HG03521 (cell line): Measurements from ENCODE around the gene EDDM3A.
"Not testable (repeated sequence)": the region's sequence is repeated elsewhere in the genome, so short reads cannot be mapped to it uniquely, and the experiment has no call there.

Experiments used
- ATAC-seq: cut with Tn5 transposase; IDR thresholded peaks from one replicate; pipeline ENCODE4 v1.9.1; 2021; ENCODE audit warnings: mild to moderate bottlenecking, moderate library complexity; ENCODE audit not compliant: unreplicated experiment

Gene EDDM3A

DNA sequence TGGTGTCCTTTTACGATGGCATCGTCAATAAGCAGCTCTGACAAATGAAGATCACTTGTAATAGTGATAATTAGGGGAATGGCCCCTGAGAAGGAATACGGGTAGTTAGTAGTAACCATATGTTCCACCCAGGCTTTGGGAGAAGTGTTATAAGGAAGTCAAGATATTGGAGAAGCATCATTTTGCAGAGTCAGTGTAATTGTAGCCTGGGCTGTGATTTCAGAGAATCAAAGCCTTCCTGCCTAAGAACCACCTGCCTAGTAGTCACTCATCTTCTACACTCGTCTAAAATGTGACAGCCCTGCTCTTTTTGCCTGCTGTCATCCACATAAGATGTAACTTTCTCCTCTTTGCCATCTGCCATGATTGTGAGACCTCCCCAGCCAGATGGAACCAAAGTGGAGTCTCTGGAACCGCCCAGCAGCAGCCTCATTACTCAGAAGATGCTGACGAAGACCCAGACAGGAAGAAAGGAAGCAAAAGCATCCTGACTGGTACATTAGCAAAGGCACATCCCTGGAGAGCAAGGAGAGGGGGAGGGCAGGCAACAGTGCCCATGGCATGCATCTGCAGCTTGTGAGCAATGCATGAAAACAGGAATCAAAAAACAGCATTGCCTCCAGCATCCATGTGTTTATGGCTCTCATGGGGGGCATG, 12.6 kb upstream of the EDDM3A start:
- ATAC-seq: no peak

DNA sequence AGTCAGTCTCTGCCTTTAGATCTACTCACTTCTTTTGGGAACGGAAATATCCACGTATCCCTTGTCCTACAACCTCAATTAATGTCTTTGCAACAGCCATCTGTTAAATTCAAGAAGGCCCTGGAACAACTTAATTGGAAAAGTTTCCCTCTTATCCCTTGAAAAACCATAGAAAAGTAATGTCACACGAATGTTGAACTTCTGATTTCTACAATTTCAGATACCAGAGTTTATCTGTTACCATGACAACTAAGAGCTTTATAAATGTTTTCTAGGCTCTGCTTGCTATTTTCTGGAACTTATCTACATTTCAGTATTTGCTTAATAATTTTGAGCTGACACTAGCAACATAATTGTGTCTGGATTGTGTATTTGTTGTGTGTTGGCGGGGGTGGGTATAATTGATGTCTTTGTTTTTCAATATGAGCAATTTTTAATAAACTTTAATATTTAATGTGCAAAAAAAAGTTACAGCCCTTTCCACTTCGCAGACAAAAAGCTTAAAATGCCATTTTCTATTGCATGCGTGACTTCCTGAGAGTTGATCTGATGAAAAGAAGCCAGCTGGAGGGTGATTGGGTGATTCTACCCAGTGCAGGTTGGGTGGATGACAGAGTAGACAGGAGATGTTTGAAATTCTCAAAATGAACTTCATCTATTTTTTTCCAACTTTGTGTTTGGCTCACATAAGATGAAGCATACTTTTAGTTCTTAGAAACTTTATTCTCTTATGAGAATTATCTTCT, 11.8 kb upstream of the EDDM3A start:
- no peak for ATAC-seq

- ATAC-seq: no peak
These were observed 11.3 kb upstream of the EDDM3A start for GRCh38 chr14:20734430-20734806.

DNA sequence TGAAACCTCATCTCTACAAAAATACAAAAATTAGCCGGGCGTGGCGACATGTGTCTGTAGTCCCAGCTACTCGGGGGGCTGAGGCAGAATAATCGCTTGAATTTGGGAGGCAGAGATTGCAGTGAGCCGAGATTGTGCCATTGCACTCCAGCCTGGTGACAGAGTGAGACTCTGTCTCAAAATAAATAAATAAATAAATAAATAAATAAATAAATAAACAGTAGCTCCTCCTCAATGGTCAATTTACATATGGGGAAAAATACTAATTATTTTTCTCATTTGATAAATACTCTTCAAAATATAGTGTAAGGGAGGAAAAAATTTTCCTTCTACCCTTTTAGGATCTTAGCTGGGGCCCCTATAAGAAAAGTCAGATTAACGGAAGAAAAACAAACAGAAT, 7.4 kb upstream of the EDDM3A start:
- ATAC-seq: not testable (repeated sequence)

GRCh38 chr14:20742132-20742531, 3.6 kb upstream of the EDDM3A start:
- no peak for ATAC-seq

GRCh38 chr14:20743556-20743955, 2.1 kb upstream of the EDDM3A start:
- ATAC-seq: no peak

DNA sequence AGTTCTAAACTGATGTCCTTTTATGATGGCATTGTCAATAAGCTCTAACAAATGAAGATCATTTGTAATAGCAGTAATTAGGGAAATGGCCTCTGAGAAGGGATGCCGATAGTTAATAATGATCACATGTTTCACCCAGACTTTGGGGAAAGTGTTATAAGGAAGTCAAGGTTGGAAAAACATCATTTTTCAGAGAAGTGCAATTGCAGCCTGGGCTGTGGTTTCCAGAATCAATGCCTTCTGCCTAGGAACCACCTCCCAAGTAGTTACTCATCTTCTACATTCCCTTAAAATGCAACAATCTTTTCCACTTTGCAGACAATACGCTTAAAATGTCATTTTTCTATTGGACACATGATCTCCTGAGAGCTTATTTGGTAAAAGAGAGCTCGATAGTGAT, 879 bp downstream of the EDDM3A start:
- ATAC-seq: no peak

- ATAC-seq: no peak
These were observed 2.8 kb downstream of the EDDM3A start for GRCh38 chr14:20748439-20748838.

DNA sequence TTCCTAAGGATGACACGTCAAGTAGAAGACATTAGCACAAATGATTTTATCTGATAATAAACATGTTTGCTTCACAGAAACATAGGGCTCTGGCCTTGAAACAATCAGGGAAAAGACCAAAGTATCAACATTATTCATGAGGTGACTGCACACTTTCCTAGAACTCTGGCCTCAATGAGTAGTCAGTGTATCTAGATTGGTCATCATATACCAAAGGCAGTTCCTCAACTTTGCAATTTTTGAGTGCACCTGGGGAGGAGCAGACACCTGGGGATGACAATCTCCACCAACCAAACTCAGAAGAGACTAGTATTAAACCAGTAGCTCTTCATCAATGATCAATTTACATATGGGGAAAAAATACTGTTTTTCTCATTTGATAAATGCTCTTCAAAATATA, 4.5 kb downstream of the EDDM3A start:
- ATAC-seq: no peak

GRCh38 chr14:20751963-20752562, 6.4 kb downstream of the EDDM3A start:
- ATAC-seq: no peak

- no peak for ATAC-seq
These were observed 8.6 kb downstream of the EDDM3A start for GRCh38 chr14:20754308-20754707.

DNA sequence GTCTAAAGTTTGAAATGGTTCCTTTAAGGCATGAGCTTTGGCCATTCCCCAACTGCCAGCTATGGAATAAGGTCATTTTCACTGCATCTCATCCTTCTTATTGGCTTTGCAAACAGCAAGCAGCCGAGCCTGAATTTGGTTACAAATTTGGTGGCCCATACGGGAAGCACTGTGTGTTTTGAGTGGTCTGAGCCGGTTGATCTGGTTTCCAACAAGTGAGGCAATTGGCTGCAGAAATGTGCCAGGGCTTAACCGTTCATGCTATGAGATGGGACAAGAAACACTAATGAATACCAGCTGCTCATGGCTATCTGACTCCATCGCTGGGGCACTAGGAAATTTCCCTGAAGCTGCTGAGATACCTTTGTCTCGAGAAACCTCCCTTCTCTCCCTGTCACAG, 9.3 kb downstream of the EDDM3A start:
- ATAC-seq: no peak

DNA sequence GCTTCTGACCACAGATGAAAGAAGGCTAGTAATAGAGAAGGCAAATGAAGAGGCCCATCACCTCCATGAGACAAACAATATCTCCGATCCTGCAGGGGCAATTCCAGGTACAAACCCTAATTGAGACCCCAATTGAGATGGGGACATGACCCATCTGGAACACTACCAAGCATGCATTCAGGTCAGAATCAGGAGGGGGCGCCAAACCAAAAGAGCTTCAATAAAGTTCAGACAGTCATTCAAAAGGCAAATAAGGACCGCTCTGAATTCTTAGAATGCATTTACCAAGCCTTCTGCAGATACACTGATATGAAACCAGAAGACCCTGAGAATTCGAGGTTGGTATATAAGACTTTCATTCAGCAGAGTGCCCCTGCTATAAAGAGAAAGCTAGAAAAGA, 12.3 kb downstream of the EDDM3A start:
- ATAC-seq: no peak

GRCh38 chr14:20759465-20759864, 13.8 kb downstream of the EDDM3A start:
- ATAC-seq: not testable (repeated sequence)

- ATAC-seq: no peak
These were observed 15.3 kb downstream of the EDDM3A start for GRCh38 chr14:20760950-20761349.

- ATAC-seq: no peak
These were observed 22.9 kb downstream of the EDDM3A start for GRCh38 chr14:20768593-20768892.

DNA sequence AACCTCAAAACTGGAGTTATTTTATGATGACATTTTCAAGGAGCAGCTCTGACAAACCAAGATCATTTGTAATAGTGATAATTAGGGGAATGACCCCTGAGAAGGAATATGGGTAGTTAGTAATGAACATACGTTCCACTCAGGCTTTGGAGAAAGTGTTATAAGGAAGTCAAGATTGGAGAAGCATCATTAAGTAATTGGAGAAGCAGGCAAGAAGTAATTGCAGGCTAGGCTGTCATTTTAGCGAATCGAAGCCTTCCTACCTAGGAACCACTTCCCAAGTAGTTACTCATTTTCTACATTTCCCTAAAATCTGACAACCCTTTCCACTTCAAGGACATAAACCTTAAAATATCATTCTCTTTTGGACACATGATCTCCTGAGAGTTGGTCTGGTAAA, 23.7 kb downstream of the EDDM3A start:
- ATAC-seq: no peak

DNA sequence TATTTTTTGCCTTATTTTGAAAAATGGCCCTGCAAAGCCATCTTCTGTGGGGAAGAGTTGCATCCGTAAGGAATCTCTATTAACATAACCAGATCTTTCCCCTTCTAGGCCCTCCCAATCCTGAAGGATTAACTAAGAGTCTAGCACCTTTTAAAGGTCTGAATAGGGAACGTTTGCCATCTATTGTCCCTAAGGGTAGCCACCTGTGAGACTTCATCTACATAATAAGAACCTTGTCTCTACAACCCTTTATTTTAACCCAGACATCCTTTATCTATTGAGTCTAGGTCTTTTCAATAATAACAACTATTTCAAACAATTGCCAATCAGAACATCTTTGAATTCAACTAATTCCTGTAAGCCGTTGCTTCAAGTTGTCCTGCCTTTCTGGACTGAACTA, 27.0 kb downstream of the EDDM3A start:
- ATAC-seq: no peak

DNA sequence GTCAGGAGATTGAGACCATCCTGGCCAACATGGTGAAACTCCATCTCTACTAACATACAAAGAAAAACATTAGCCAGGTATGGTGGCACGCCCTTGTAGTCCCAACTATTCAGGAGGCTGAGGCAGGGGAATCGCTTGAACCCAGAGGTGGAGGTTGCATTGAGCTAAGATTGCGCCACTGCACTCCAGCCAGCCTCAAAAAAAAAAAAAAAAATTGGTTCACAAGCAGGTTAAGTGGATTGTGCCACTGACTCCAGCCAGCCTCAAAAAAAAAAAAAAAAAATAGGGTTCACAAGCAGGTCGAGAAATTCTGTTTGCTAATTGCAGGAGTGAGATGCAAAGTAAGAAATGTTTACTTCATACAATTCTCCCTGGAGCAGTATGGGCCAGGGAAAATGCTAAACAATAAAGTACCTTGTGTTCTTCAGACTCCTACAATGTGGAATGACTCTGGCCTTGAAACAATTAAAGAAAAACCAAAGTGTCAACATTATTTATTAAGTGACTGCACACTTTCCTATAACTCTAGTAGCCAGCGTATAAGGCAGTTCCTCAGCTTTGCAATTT, 28.7 kb downstream of the EDDM3A start:
- ATAC-seq: no peak

DNA sequence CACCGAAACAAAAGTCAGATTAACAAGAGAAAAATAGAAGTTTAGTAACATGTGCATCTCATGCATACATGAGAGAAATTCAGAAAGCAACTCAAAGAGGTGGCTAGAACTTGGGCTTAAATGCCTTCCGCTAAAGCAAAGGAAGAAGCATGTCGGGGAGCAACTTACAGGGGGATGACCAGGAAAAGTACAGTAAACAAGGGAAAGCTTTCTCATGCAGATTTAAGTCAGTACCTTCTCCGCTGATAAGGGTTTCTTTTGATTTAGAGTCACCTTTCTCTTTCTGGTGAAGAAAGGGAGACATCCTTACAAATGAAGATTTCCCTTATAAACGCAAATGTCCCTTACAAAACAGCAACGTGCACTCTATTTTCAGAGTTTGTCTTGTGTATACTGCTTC, 29.4 kb downstream of the EDDM3A start:
- ATAC-seq: no peak

DNA sequence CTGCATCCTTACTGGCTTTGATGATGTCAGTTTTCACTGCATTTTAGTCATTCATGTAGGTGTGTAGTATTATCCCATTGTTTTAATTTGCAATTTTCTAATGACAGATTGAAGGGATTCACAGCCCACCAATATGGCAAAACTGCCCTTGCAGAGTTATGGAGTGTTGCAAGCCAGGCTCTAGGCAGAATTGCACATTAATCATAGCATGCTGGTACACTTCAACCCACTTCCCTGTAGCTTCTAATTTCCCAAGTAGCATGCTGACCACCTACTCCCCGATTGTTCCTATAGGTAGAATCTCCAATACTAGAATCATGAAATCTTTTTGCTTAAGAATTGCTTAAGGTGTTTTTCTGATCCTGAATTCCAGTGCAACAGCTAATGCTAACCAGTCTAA, 30.2 kb downstream of the EDDM3A start:
- ATAC-seq: no peak

GRCh38 chr14:20781803-20782202, 36.1 kb downstream of the EDDM3A start:
- no peak for ATAC-seq
